GM21825 (cell line): ENCODE data around the gene PIGH.
"Not testable (repeated sequence)": the region's sequence is repeated elsewhere in the genome, so short reads cannot be mapped to it uniquely, and the experiment has no call there.

Source experiments
- ATAC-seq: cut with Tn5 transposase; IDR thresholded peaks from one replicate; pipeline ENCODE4 v1.9.1; 2021; ENCODE audit warnings: mild to moderate bottlenecking, moderate library complexity; ENCODE audit not compliant: unreplicated experiment

Gene PIGH, protein sequence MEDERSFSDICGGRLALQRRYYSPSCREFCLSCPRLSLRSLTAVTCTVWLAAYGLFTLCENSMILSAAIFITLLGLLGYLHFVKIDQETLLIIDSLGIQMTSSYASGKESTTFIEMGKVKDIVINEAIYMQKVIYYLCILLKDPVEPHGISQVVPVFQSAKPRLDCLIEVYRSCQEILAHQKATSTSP

DNA sequence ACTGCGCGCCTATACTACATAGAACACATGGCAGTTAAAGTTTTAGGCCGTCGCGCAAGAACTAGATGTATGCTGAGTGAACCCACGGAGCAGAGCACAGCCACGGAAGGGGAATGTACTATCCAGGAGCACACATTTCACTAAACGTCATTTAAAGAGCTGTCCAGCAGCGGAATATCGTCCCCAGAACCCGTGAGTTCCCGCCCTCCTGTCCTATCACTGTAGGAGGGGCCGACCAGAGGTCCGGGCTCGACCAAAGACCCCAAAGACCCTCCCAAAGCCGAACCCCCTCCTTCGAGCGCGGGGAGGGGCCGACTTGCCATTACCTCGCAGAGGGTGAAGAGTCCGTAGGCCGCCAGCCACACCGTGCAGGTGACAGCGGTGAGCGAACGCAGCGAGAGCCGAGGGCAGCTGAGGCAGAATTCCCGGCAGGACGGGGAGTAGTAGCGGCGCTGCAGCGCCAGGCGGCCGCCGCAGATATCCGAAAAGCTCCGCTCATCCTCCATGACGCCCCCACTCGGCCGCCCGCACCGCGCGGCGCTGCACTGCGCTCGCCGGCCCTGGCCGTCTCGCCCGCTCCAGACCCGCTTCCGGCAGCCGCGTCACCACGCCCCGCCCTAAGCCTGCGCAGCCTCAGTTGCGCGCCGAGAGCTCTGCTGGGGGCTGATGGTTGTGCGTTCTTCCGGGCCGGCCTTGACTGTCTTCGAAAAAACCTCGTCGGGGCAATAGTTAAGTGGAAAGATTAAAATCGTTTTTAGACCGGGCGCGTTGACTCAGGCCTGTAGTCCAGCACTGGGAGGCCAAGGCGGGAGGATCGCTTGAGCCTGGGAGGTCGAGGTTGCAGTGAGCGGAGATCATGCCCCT is at the start of gene PIGH:
Gene PIGH (minus strand): TSS at position 571 of the 864 bp plus-strand sequence. CDS start 65 bp downstream, at position 506.
- ATAC-seq: peak; percentile 87

DNA sequence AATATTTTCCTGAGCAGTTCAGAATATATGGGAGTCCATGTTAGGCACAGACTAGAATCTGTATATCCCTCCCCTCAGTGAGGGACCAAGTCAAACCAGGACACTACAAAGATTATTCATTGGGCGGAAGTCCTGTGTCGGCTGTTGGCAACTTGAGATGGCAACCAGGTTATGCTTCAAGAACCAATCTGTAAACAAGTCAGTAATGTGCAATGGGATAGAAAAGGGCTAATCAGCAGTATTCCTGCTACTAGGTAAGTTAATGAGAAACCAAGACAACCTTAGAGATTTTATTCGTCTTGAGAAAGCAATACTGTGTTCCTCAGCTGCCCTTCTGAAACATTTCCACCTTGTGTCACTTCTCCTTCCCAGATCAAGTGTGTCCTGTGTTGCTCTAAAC is 46.1 kb upstream of the PIGH start:
- ATAC-seq: no peak

DNA sequence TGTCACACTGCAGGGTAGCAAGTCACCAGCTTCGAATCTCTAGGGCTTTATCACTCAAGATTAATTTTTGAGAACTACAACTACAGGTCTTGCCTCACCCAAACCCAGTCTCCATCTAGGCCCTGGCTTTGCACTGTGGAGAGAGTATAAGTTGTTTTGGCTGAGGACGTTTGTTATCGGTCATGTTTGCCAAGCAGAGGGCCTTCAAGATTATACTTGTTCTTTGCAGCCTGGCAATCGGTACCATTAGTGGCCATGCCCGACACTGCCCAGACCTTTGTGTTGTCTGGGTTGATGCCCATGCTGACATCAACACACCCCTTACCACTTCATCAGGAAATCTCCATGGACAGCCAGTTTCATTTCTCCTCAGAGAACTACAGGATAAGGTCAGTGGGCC is 45.3 kb upstream of the PIGH start:
- ATAC-seq: no peak

DNA sequence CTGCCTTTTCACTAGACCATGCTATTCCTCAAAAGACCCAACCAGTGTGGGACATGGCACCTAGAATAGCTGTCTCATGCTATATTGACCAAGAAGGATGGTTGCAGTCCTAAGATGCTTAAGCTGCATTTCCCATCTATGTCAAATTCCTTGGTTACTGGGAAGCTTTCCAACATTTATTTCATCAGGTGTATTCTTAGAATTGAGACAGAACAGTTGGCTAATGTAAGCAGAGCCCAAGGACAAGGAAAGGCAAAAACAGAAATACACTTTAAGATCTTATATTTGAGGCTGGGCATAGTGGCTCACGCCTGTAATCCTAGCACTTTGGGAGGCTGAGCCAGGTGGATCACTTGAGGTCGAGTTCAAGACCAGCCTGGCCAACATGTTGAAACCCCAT is 44.4 kb upstream of the PIGH start:
- no peak for ATAC-seq

DNA sequence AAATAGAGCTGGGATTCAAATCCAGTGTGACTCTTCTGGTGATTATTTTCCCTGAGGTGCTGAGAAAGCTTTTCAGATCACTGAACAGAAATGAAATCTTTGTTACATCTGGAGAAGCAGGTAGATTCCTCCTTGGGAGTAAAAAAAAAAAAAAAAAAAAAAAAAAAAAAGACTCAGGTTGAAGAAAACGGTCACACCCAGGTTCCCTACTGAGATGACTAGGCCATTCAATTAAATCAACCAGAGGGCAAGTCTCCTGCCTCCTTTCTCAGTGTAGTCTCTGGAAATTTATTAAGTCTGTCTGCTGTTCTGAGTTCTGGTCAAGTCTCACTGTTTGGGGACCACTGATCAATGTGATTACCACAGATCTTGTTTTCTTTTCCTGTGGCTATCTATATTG is 43.6 kb upstream of the PIGH start:
- ATAC-seq: no peak

DNA sequence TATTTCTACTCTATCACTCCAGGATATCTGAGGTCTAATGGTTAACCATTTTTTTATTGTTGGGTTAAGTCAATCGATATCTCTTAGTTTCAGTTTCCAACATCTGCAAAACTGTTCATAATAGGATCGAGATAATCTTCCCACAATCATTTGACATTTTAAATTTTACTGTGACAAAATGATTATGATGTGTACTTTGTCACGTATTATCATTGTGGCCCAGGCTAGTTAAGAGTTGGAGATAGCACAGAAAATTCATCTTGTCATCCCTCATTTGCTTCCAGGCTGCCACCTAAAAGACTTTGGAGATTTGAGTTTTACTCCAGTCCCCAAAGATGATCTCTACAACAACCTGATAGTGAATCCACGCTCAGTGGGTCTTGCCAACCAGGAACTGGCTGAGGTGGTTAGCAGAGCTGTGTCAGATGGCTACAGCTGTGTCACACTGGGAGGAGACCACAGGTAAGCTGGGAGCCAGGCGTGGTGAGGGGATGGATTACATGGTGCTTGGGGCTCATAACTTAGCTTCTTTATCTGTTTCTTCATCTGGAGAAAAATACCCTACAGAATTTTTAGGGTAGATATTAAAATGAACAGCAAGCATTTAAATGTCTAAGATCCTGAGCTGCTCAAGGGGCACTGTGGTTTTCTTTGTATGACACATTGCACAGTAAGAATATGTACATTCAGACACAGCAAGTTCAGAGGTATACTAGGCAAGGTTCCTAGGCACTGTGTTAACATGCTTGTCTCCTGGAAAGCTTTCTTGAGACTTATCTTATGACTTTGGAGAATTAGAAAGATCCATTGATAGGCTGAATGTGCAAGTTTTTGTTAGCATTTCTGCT is 42.1 kb upstream of the PIGH start:
- no peak for ATAC-seq

DNA sequence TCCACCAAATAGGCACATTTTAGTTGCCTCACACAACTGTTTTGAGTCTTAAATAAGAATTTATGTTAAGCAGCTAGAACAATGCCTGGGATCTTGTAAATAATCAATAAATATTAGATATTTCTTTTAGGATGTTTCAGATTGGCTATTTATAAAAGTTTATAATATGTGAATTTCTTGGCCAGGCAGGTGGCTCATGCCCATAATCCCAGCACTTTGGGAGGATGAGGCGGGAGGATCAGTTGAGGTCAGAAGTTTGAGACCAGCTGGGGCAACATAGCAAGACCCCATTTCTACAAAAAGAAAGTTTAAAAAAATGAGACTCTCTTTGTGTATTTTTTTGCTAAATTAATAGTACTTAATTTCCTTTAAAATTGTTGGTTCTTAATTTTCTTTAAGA is 41.4 kb upstream of the PIGH start:
- ATAC-seq: no peak

DNA sequence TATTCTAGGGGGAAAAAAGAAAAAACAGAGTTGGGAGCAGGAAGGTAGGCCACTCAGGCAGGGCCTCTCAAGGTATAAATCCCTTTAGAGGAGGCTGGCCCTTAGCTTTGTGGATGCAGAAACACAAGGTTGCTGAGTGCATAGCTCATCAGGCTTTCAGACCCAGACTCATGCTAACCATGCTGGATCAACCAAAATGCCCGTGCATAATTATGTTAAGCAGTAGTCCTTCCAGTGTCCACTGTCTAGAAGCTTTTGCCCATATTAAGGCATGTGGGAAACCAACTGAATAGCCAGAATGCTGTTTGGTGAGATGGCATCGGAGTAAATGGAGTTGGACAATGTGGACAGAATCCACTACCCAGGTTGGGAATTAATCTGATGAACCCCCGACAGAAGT is 38.6 kb upstream of the PIGH start:
- ATAC-seq: no peak

DNA sequence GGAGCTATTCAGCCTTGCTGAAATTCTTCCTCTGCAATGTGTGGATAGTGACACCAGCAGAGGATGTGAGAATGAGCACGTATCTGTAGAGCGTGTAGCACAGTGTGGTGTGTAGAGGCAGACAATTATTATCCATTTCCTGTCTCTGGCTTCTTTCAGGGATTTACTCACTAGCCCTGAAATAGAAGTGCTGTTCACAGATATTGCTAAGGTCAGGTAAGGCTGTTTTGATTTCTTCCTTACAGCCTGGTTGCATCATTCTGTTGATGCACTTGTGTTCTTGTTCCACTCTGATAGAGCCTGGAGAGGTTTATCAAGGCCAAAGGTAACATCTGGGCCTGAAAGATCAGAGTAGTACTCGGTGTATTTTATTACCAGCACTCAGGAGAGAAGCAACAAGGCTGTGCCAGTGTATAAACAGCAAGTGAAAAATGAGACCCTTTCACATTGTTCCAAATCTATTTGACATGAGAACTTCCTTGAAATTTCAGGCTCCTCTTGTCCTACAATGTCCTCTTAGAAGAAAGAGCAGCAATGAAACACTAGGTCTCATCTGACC is 36.4 kb upstream of the PIGH start:
- peak; percentile 77 for ATAC-seq

DNA sequence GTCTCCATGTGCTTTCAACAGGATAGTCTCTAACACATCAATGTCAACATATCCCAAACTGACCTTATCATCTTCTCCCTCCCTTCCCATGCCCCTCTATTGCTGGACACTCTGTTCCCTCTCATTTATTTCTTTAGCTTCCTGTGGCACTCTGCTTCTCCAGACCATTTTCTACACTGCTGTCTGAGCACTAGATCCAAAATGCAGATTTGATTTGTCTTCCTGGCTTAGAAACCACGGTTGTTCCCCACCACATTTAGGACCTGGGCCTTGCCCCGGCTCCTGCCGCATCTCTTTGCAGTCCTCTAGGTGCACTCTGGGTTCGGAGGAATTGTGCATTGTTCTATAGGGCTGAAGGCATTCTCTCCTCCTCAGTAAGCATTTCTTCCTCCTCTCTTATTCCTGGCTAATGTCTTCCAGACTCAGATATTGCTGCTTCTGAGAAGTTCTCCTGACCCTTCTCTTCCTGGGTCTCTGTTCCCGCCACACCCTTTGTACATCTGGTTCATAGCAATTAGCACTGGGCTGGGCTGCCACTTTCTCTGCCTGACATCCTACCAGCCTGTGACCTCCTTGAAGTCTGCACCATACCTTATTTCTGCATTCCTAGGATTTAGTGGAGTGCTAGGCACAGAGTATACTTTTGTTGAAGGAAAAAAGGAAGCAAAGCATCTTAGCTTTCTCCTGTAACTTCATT is 33.5 kb upstream of the PIGH start:
- ATAC-seq: no peak

DNA sequence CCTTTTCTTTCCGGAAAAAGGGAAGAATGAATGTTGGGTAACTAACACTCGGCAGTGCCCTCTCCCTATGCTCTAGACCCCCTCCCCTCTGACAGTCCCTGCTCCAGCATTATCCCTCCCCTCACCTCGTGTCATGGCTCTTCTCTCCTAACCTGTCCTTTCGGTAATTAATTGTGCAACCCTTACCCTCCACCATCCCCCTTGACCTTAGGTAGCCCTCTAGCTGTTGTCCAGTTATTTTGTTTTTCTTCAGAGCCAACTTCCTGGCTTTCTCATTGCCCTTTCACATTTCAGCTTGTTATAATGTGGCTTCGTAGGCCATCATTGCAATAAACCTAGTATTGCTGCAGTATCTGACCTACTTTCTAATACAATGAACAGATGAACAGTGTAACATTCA is 30.9 kb upstream of the PIGH start:
- ATAC-seq: no peak

DNA sequence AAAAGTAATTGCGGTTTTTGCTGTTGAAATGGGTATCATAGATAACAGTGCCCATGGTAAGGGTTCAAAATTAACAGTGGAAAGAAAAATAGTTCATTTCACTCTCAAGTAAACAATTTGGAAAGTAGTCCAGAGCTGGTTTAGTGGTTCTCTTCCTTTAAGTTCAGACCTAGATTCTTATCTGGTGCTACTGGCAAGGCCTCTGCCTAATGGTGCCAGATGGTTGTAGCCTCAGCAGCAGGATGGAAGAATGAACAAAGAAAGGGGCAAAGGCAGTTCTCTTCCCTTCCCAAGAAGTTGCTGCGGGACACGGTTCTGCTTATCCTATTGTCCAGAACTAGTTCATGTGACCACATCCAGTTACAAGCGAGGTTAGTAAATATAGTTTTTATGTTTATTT is 30.1 kb upstream of the PIGH start:
- no peak for ATAC-seq

DNA sequence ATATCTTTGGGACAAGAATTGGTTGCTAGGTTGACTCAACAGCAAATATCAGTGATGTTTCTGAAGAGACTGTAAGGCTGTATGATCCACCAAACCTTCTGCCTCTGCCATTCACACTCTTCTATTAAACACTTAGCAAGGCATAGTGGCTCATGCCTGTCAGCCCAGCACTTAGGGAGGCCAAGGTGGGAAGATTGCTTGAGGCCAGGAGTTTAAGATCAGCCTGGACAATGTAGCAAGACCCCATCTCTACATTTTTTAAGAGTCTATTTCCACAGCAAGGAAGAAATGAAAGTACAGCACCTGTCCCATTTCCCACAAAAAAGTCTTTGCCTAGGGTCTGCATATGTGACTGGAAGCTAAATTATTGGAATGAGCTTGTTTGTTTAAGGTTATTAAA is 27.5 kb upstream of the PIGH start:
- no peak for ATAC-seq

DNA sequence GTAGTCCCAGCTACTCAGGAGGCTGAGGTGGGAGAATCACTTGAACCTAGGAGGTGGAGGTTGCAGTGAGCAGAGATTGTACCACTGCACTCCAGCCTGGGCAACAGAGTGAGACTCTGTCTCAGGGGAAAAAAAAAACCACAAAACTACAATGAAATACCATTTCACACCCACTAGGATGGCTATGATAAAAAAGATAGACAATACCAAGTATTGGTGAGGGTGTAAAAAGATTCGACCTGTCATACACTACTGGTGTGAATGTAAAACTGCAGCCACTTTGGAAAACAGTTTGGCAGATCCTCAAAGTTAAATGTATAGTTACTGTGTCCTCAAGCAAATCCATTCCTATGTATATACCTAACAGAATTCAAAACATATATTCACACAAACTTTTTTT is 26.1 kb upstream of the PIGH start:
- ATAC-seq: not testable (repeated sequence)

DNA sequence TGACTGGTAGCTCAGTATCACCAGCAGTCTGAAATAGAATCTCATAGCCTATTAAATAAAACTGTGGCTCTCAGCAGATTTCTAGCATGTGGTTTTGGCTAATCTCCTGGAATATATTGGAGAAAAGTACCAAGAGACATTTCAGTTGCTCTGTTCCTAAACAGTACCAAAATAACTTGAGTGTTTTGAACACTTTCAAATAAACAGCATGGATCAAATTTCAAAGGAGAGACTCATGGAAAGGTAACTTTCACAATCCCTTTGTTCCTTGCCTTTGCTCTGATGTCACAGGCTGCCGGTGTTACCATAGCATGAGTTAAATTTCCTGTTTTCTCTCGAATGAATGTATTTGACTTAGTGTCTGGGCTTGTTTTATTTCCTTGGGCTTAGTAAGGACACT is 23.0 kb upstream of the PIGH start:
- no peak for ATAC-seq

DNA sequence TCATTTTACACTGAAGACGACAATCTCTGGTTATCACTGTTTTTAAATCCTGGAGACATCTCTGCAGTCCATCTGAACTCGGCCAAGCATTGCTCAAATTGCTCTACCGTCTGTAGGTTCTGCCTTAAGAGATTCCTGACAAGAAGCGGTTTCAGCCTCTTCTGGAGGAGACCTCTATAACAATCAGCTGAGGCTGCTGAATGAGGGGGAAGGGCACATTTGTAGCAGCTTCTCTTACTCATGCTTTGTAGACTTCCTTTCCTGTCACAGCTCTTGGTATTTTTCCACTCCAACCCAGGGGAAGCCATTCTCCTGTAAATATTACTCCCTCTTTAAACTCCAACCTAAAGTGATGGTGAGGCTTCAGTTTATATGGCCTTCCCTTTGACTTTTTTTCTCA is 22.6 kb upstream of the PIGH start:
- ATAC-seq: no peak

DNA sequence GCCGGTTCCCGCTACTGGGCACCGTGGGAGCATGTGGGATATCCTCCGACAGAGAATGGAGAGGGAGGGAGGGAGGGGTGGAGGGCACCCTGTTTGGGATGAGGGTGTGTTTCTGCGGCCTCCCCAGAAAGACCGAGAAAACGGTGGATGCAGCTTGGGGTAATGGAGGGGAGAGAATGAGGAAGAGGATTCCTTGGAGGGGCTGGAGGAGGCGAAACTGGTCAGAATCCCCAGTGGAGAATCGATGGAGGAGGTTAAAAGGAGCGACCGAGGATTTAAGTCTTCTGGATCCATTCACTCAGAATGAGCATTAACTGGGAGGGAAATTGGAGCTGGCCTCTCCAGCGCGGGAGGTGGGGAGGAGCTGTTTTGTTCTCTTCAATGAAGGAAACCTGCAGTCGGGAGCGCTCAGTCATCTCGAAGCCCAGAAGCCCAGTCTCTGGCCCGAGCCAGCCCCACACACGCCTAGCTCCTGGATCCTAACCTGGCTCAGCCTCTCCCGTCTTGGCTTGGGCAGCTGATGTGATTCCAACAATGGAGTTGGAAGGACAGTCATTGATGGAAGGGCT is 20.2 kb upstream of the PIGH start:
- ATAC-seq: no peak

DNA sequence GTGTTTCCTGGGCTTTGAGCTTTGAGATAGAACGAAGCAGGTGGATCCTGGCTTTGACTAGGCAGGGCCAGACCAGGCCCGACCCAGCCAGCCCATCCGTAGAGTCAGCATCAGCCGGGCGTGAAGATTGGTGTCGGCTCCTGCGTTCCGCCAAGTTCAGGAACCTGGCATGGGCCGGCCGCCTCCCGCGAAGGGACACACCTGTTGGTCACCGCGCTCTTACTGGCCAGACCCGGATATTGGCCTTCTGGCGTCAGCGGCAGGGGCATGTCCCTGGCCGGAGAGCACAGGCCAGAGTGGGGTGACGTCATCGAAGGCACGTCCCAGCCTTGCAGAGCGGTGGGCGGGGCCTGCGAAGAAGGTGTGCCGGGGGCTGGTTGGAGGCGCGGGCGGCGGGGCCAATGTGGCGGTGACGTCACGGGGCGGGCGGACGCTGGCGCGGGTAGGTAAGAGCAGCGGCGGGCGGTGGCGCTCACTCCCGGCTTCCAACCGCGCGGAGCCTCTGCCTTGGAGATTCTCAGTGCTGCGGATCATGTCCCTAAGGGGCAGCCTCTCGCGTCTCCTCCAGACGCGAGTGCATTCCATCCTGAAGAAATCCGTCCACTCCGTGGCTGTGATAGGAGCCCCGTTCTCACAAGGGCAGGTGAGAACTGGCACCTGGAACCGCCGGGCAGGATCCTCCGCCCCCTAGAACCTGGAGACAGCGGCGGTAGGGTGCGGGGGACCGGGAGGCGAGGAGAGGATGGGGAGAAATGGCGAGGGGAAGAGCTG is 19.6 kb upstream of the PIGH start, which contains the start of gene ARG2:
Gene ARG2 (plus strand): TSS at position 475 of the 771 bp plus-strand sequence. CDS start 58 bp downstream, at position 533.
- peak; percentile 91 for ATAC-seq

DNA sequence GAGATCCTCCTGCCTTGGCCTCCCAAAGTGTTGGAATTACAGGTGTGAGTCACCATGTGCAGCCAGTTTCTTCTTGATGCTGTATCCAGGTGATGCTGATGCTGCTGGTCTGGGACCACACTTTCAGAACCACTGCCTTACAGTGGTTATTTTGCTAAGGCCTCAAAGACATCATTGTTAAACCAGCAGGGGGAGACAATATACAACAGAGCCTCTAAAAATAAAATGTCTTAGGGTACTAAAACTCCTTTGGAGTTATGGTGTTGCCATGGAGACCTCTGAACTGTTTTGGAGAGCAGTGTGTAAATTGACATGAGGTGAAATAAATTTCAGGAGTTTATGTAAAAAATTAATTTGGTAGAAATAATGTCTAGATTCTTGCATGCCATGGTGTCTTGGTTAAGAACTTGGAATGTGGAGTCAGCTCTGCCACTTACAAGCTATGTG is 18.6 kb upstream of the PIGH start:
- no peak for ATAC-seq
